ENCODE results near the gene SSB. TPM values are rescaled to one million over a fixed set of nuclear protein-coding genes. Genes with fewer than 3 reads are reported as not detected.
"Not testable (repeated sequence)": the region's sequence is repeated elsewhere in the genome, so short reads cannot be mapped to it uniquely, and the experiment has no call there.

The SSB gene
- polyA plus RNA-seq, 2 of the 4 experiments (the other 2 are of a cell fraction) = 253 to 255 TPM

DNA sequence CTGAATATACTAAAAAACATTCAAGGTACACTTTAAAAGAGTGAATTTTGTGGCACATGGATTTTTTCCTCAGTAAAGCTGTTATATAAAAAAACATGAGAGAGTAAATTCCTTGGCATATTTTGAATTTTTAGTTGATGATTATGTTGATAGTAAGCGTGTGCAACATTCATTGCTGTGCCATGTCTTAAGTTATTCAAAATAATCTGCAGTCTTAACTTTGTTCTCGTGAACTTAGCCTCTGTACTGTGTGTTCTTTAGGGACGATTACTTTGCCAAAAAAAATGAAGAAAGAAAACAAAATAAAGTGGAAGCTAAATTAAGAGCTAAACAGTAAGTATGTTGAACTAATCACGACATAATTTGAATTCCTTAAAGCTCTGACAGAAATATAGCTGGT, 9.6 kb downstream of the SSB start:
- ChIA-PET POLR2A (no interaction called here), CTCF (interaction anchor here (1.2 kb wide), 1 partner anchor 16 kb away, joined by 4 read pairs; the partner anchor contains the start of gene METTL5)
- WGBS (ENCODE audit: missing lambda C conversion rate) = 85% methylated on average over 4 of the region's 4 CpGs
- TF ChIP-seq CBX2 (IDR thresholded peaks at IDR 0.05; ENCODE audit: borderline replicate concordance, low read depth) (no peak), RARB (CRISPR knock-in tag; IDR thresholded peaks at IDR 0.05) (no peak), ZSCAN20 (CRISPR knock-in tag; IDR thresholded peaks at IDR 0.05) (no peak), RFX5 (IDR thresholded peaks at IDR 0.05) (no peak), RCOR1 (IDR thresholded peaks at IDR 0.05; ENCODE audit: low read depth, low read length) (no peak), BHLHE40 (IDR thresholded peaks at IDR 0.05; ENCODE audit: low read depth, low read length) (no peak), POLR2A (IDR thresholded peaks at IDR 0.05; ENCODE audit: low read length) (no peak), KDM1A (IDR thresholded peaks at IDR 0.05; ENCODE audit: low read depth) (no peak), POLR2AphosphoS2 (conservative IDR thresholded peaks at IDR 0.05; ENCODE audit: low read length) (no peak), PHF8 (IDR thresholded peaks at IDR 0.05; ENCODE audit: borderline replicate concordance, low read depth) (no peak), FOXS1 (CRISPR knock-in tag; IDR thresholded peaks at IDR 0.05) (no peak), EP300 (IDR thresholded peaks at IDR 0.05) (no peak), HEYL (CRISPR knock-in tag; IDR thresholded peaks at IDR 0.05) (no peak), HOXB5 (CRISPR knock-in tag; IDR thresholded peaks at IDR 0.05) (no peak), MAFK (IDR thresholded peaks at IDR 0.05; ENCODE audit: partially characterized antibody) (no peak), ESRRA (IDR thresholded peaks at IDR 0.05; ENCODE audit: borderline replicate concordance, low read length) (no peak), HOXA7 (CRISPR knock-in tag; IDR thresholded peaks at IDR 0.05) (no peak), CBX8 (IDR thresholded peaks at IDR 0.05) (no peak)
- TF ChIP-seq, protein P1, sequence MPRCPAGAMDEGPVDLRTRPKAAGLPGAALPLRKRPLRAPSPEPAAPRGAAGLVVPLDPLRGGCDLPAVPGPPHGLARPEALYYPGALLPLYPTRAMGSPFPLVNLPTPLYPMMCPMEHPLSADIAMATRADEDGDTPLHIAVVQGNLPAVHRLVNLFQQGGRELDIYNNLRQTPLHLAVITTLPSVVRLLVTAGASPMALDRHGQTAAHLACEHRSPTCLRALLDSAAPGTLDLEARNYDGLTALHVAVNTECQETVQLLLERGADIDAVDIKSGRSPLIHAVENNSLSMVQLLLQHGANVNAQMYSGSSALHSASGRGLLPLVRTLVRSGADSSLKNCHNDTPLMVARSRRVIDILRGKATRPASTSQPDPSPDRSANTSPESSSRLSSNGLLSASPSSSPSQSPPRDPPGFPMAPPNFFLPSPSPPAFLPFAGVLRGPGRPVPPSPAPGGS (IDR thresholded peaks at IDR 0.05) = no peak
- TF ChIP-seq, protein P2, sequence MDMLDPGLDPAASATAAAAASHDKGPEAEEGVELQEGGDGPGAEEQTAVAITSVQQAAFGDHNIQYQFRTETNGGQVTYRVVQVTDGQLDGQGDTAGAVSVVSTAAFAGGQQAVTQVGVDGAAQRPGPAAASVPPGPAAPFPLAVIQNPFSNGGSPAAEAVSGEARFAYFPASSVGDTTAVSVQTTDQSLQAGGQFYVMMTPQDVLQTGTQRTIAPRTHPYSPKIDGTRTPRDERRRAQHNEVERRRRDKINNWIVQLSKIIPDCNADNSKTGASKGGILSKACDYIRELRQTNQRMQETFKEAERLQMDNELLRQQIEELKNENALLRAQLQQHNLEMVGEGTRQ (IDR thresholded peaks at IDR 0.05) = no peak
- H3K4me3 ChIP-seq = no peak overlapping the region
- H3K27ac ChIP-seq = no peak overlapping the region
- no peak overlapping the region for H3K4me2 ChIP-seq
- H3K9me3 ChIP-seq = no peaks in the 10 kb centered on the region
- no peak for ATAC-seq
- H3K4me1 ChIP-seq = no peaks in the 10 kb centered on the region
- FAIRE-seq = no peak
- DNase-seq (ENCODE audit: low read depth in 1 of 2, low spot score in 1 of 2) = no peak

DNA sequence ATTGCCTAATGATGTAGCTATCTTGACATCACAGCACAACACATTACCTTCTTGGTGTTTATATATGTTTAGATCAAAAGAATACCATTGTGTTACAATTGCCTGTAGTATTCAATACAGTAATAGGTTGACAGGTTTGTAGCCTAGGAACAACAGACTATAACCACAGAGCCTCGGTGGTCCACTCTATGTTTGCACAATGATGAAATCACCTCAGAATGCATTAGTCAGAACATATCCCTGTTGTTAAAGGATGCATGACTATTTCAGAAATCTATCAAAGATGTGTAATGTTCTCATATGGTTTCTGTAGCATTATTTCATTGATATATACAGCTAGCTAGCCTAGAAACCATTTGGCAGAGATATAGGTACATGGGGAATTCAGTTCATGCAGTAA, 17.2 kb downstream of the SSB start:
- TF ChIP-seq, protein P3, sequence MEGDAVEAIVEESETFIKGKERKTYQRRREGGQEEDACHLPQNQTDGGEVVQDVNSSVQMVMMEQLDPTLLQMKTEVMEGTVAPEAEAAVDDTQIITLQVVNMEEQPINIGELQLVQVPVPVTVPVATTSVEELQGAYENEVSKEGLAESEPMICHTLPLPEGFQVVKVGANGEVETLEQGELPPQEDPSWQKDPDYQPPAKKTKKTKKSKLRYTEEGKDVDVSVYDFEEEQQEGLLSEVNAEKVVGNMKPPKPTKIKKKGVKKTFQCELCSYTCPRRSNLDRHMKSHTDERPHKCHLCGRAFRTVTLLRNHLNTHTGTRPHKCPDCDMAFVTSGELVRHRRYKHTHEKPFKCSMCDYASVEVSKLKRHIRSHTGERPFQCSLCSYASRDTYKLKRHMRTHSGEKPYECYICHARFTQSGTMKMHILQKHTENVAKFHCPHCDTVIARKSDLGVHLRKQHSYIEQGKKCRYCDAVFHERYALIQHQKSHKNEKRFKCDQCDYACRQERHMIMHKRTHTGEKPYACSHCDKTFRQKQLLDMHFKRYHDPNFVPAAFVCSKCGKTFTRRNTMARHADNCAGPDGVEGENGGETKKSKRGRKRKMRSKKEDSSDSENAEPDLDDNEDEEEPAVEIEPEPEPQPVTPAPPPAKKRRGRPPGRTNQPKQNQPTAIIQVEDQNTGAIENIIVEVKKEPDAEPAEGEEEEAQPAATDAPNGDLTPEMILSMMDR (IDR thresholded peaks at IDR 0.05) = no peak
- TF ChIP-seq FOSL2 (IDR thresholded peaks at IDR 0.05) = no peak
- TF ChIP-seq FOSL2 (CRISPR knock-in tag; IDR thresholded peaks at IDR 0.05) = peak; percentile 78
- TF ChIP-seq EHMT2 (IDR thresholded peaks at IDR 0.05; ENCODE audit: low read depth) = no peak
- peak in 1 of 2 experiments; percentile 53; a peak in 1 of 4 replicates for TF ChIP-seq CEBPB (IDR thresholded peaks at IDR 0.05)
- ChIA-PET CTCF (interaction anchor here (0.8 to 2.1 kb wide), 2 partner anchors 9 to 12 kb away, joined by 3 to 16 read pairs; partner anchors contain the start of gene METTL5), POLR2A (no interaction called here)
- H3K4me2 ChIP-seq = peak overlapping the region; percentile 7; the same call in 1 of the 3 replicates
- WGBS (ENCODE audit: missing lambda C conversion rate) = 0% methylated on average over 1 of the region's 1 CpG
- no peak for FAIRE-seq
- no peak overlapping the region for H3K4me3 ChIP-seq
- H3K9me3 ChIP-seq = no peaks in the 10 kb centered on the region
- DNase-seq (ENCODE audit: low read depth in 1 of 2, low spot score in 1 of 2) = peak; percentile 21 to 47
- H3K4me1 ChIP-seq = peaks cover 19% of the 10 kb centered on the region
- H3K27ac ChIP-seq = no peak overlapping the region
- ATAC-seq = peak; percentile 87 to 90

DNA sequence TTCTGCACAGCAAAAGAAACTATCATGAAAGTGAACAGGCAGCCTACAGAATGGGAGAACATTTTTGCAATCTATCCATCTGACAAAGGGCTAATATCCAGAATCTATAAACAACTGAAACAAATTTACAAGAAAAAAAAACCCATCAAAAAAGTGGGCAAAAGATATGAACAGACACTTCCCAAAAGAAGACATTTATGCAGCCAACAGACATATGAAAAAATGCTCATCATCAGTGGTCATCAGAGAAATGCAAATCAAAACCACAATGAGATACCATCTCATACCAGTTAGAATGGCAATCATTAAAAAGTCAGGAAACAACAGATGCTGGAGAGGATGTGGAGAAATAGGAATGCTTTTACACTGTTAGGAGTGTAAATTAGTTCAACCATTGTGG, 18.3 kb downstream of the SSB start:
- POLR2A ChIA-PET; H3K9me3 ChIP-seq; FAIRE-seq; H3K4me2 ChIP-seq; ATAC-seq; H3K27ac ChIP-seq; DNase-seq (ENCODE audit: low read depth in 1 of 2, low spot score in 1 of 2); H3K4me3 ChIP-seq: not testable (repeated sequence)
- H3K4me1 ChIP-seq = peaks cover 21% of the 10 kb centered on the region
- CTCF ChIA-PET = interaction anchor here (2.1 kb wide), 1 partner anchor 8 kb away, joined by 16 read pairs; the partner anchor contains the start of gene METTL5

DNA sequence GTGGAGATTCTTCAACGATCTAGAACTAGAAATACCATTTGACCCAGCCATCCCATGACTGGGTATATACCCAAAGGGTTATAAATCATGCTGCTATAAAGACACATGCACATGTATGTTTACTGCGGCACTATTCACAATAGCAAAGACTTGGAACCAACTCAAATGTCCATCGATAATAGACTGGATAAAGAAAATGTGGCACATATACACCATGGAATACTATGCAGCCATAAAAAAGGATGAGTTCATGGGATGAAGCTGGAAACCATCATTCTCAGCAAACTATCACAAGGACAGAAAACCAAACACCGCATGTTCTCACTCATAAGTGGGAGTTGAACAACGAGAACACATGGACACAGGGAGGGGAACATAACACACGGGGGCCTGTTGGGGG, 18.7 kb downstream of the SSB start:
- FAIRE-seq; H3K27ac ChIP-seq; POLR2A ChIA-PET; DNase-seq (ENCODE audit: low read depth in 1 of 2, low spot score in 1 of 2); ATAC-seq; CTCF ChIA-PET; H3K4me2 ChIP-seq; H3K4me3 ChIP-seq; H3K9me3 ChIP-seq: not testable (repeated sequence)
- H3K4me1 ChIP-seq = peaks cover 25% of the 10 kb centered on the region
- 89% methylated on average over 6 of the region's 6 CpGs for WGBS (ENCODE audit: missing lambda C conversion rate)

Measured in A549 (cell line).